HEK293T (cell line): ENCODE results near the gene HSD17B12.

Experiments
- CTCF ChIA-PET: fragments of 350-600 bp; formaldehyde crosslinking; extraction: SDS; loops from one replicate; lab custom pipeline; 2021; ENCODE audit warnings: antibody characterized with exemption, inconsistent platforms; lab: Yijun Ruan, JAX
- POLR2A ChIA-PET: fragments of 350-600 bp; formaldehyde crosslinking; extraction: SDS; loops from one replicate; lab custom pipeline; 2020; ENCODE audit warnings: antibody characterized with exemption, inconsistent platforms; lab: Yijun Ruan, JAX
- DNase-seq: peaks from one replicate; pipeline ENCODE4 v3.0.0; 2012; ENCODE audit warnings: mixed read lengths; ENCODE audit errors: extremely low spot score
- ARNT ChIP-seq: fragments of 450-650 bp; IDR thresholded peaks from 2 replicates; pipeline ENCODE4 v1.6.1; 2017; ENCODE audit warnings: mild to moderate bottlenecking
- BHLHE40 ChIP-seq: fragments of 450-650 bp; IDR thresholded peaks from 2 replicates; pipeline ENCODE4 v1.6.1; 2016; ENCODE audit warnings: mild to moderate bottlenecking, moderate library complexity, borderline replicate concordance
- CTBP1 ChIP-seq: fragments of 450-650 bp; IDR thresholded peaks from 2 replicates; pipeline ENCODE4 v1.6.1; 2016; ENCODE audit warnings: borderline replicate concordance
- ELF4 ChIP-seq: fragments of 450-650 bp; IDR thresholded peaks from 2 replicates; pipeline ENCODE4 v1.6.1; 2017; ENCODE audit warnings: antibody characterized with exemption
- FOXA1 ChIP-seq: fragments of 450-650 bp; IDR thresholded peaks from 2 replicates; pipeline ENCODE4 v1.6.1; 2016; ENCODE audit warnings: mild to moderate bottlenecking
- FOXK2 ChIP-seq: fragments of 450-650 bp; IDR thresholded peaks from 2 replicates; pipeline ENCODE4 v1.6.1; 2016; ENCODE audit warnings: mild to moderate bottlenecking
- FOXM1 ChIP-seq: fragments of 450-650 bp; IDR thresholded peaks from 2 replicates; pipeline ENCODE4 v1.6.1; 2017; ENCODE audit warnings: mild to moderate bottlenecking, borderline replicate concordance
- HDGF ChIP-seq: fragments of 450-650 bp; IDR thresholded peaks from 2 replicates; pipeline ENCODE4 v1.6.1; 2017; ENCODE audit warnings: antibody characterized with exemption, borderline replicate concordance
- L3MBTL2 ChIP-seq: fragments of 450-650 bp; conservative IDR thresholded peaks from 2 replicates; pipeline ENCODE4 v1.6.1; 2016; ENCODE audit warnings: mild to moderate bottlenecking
- LEF1 ChIP-seq: fragments of 450-650 bp; IDR thresholded peaks from 2 replicates; pipeline ENCODE4 v1.6.1; 2017; ENCODE audit warnings: mild to moderate bottlenecking, borderline replicate concordance
- NFRKB ChIP-seq: fragments of 450-650 bp; IDR thresholded peaks from 2 replicates; pipeline ENCODE4 v1.6.1; 2016; ENCODE audit warnings: mild to moderate bottlenecking, moderate library complexity
- SP1 ChIP-seq: fragments of 450-650 bp; IDR thresholded peaks from 2 replicates; pipeline ENCODE4 v1.6.1; 2017
- SUZ12 ChIP-seq: fragments of 450-650 bp; IDR thresholded peaks from 2 replicates; pipeline ENCODE4 v1.6.1; 2016; ENCODE audit warnings: mild to moderate bottlenecking
- TARDBP ChIP-seq: fragments of 450-650 bp; IDR thresholded peaks from 2 replicates; pipeline ENCODE4 v1.6.1; 2016
- ZNF384 ChIP-seq: fragments of 450-650 bp; IDR thresholded peaks from 2 replicates; pipeline ENCODE4 v1.6.1; 2016
- TF ChIP-seq, protein P1 (sequence below): fragments of 450-650 bp; IDR thresholded peaks from 2 replicates; pipeline ENCODE4 v1.6.1; 2016

HSD17B12 gene

DNA sequence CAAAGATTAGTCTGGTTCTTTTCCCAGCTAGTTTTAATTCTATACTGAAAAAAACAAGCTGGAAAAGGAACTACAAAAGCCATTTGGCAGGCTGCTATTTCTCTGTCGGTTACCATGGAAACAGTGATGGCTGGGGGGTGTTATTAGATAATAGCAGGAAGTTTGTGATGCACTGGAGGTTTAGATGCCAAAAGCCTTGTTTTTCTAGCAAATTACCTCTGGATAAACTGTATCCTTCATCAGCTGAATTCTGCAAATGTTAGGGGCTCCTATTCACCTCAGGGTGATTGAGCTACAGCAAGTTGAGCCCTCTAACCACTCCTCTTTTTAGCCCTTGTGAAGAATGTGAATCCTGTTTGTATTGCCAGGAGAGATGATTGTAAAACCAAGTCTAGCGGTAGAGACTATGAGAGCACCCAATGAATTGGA lies 225.3 kb downstream of the HSD17B12 start:
- ChIA-PET CTCF (no interaction called here), POLR2A (no interaction called here)
- DNase-seq, result no peak
- TF ChIP-seq ZNF384 (no peak), FOXK2 (no peak), NFRKB (no peak), CTBP1 (no peak), SP1 (no peak), SUZ12 (no peak), L3MBTL2 (no peak), FOXA1 (no peak), HDGF (no peak), ARNT (no peak), BHLHE40 (no peak), ELF4 (no peak), TARDBP (no peak), LEF1 (no peak), FOXM1 (no peak)
- TF ChIP-seq, protein P1, sequence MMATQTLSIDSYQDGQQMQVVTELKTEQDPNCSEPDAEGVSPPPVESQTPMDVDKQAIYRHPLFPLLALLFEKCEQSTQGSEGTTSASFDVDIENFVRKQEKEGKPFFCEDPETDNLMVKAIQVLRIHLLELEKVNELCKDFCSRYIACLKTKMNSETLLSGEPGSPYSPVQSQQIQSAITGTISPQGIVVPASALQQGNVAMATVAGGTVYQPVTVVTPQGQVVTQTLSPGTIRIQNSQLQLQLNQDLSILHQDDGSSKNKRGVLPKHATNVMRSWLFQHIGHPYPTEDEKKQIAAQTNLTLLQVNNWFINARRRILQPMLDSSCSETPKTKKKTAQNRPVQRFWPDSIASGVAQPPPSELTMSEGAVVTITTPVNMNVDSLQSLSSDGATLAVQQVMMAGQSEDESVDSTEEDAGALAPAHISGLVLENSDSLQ, result no peak
